ENCODE results near the gene DNAJC11.
"Not testable (repeated sequence)": the region's sequence is repeated elsewhere in the genome, so short reads cannot be mapped to it uniquely, and the experiment has no call there.

DNAJC11 gene

GRCh38 chr1:6652986-6653385 is 48.6 kb downstream of the DNAJC11 start:
- no peak for DNase-seq (ENCODE audit: low spot score)

- DNase-seq (ENCODE audit: low spot score) = peak; percentile 7
Measured at GRCh38 chr1:6651909-6652308, 49.7 kb downstream of the DNAJC11 start.

- DNase-seq (ENCODE audit: low spot score) = no peak
Measured at GRCh38 chr1:6648556-6648955, 53.1 kb downstream of the DNAJC11 start.

GRCh38 chr1:6646499-6647148 is 55.0 kb downstream of the DNAJC11 start:
- peak; percentile 62 for DNase-seq (ENCODE audit: low spot score)

- no peak for DNase-seq (ENCODE audit: low spot score)
Measured at GRCh38 chr1:6645018-6645417, 56.6 kb downstream of the DNAJC11 start.

GRCh38 chr1:6640867-6641266 is 60.7 kb downstream of the DNAJC11 start:
- not testable (repeated sequence) for DNase-seq (ENCODE audit: low spot score)

GRCh38 chr1:6638226-6638625 is 63.4 kb downstream of the DNAJC11 start:
- DNase-seq (ENCODE audit: low spot score) = no peak

- no peak for DNase-seq (ENCODE audit: low spot score)
Measured at GRCh38 chr1:6637770-6638169, 63.8 kb downstream of the DNAJC11 start.

- DNase-seq (ENCODE audit: low spot score) = not testable (repeated sequence)
Measured at GRCh38 chr1:6636778-6637177, 64.8 kb downstream of the DNAJC11 start.

GRCh38 chr1:6635910-6636760 is 65.5 kb downstream of the DNAJC11 start:
- DNase-seq (ENCODE audit: low spot score) = no peak

GRCh38 chr1:6635161-6635909 is 66.3 kb downstream of the DNAJC11 start:
- no peak for DNase-seq (ENCODE audit: low spot score)

GRCh38 chr1:6634371-6635052 is 67.1 kb downstream of the DNAJC11 start:
- DNase-seq (ENCODE audit: low spot score) = peak; percentile 33

GRCh38 chr1:6632588-6633514 is 68.8 kb downstream of the DNAJC11 start:
- DNase-seq (ENCODE audit: low spot score) = no peak

GRCh38 chr1:6631058-6631457 is 70.6 kb downstream of the DNAJC11 start:
- DNase-seq (ENCODE audit: low spot score) = no peak

GRCh38 chr1:6630027-6630426 is 71.6 kb downstream of the DNAJC11 start:
- no peak for DNase-seq (ENCODE audit: low spot score)

- DNase-seq (ENCODE audit: low spot score) = no peak
Measured at GRCh38 chr1:6628971-6629479, 72.6 kb downstream of the DNAJC11 start.

GRCh38 chr1:6627841-6628545 is 73.6 kb downstream of the DNAJC11 start:
- DNase-seq (ENCODE audit: low spot score) = no peak

GRCh38 chr1:6627031-6627430 is 74.6 kb downstream of the DNAJC11 start:
- no peak for DNase-seq (ENCODE audit: low spot score)

- peak; percentile 60 for DNase-seq (ENCODE audit: low spot score)
Measured at GRCh38 chr1:6625584-6626149, 75.9 kb downstream of the DNAJC11 start.
